Thoracic aorta (tissue), 2 donors: ENCODE data around the gene KNL1. TPM values are rescaled to one million over a fixed set of nuclear protein-coding genes. Genes with fewer than 3 reads are reported as not detected.

Experiments
- ATAC-seq: fragments of 150-250 bp; one replicate; pipeline ENCODE4 v1.8.0; 2017; ENCODE audit warnings: low read depth; ENCODE audit not compliant: insufficient number of reproducible peaks, low FRiP score
- DNase-seq: peaks from one replicate; pipeline ENCODE4 v3.0.0-alpha.2; 2020; ENCODE audit warnings: low spot score
- H3K27ac ChIP-seq, 2 donors: fragments of 200-600 bp; sonication (generic); 1 replicate in 1 of 2; 2 replicates in 1 of 2; pipeline ENCODE4 v1.5.1; 2016; ENCODE audit warnings: mild to moderate bottlenecking in 2 of 2, moderate library complexity in 2 of 2
- H3K27me3 ChIP-seq: fragments of 200-600 bp; sonication (generic); replicated peaks from 2 replicates; pipeline ENCODE4 v1.6.0; 2016; ENCODE audit warnings: mild to moderate bottlenecking; ENCODE audit not compliant: insufficient read depth
- H3K36me3 ChIP-seq: fragments of 200-600 bp; sonication (generic); one replicate; pipeline ENCODE4 v1.5.1; 2016
- H3K4me1 ChIP-seq, 2 donors: fragments of 200-600 bp; sonication (generic); 1 replicate in 1 of 2; 2 replicates in 1 of 2; pipeline versions ENCODE4 v1.5.1 to v1.6.0; 2016; ENCODE audit warnings: low read depth in 2 of 2, mild to moderate bottlenecking in 1 of 2; ENCODE audit not compliant: control insufficient read depth in 1 of 2
- H3K4me3 ChIP-seq: fragments of 200-600 bp; sonication (generic); 2 replicates; pipeline ENCODE4 v1.5.1; 2016; ENCODE audit warnings: mild to moderate bottlenecking
- H3K9me3 ChIP-seq: fragments of 200-600 bp; sonication (generic); 2 replicates; pipeline ENCODE4 v1.5.1; 2016
- total RNA-seq, 2 donors: library from RNA; depleted of rRNA; stranded (reverse); fragments of >200 nt; gene quantifications; one replicate each; pipeline versions ENCODE4 v1.1.0 to v1.2.3, GENCODE V29; 2016
- TF ChIP-seq, protein P1 (sequence below): fragments of 200-600 bp; sonication (generic); IDR thresholded peaks from one replicate; pipeline ENCODE4 v1.5.1; 2019; ENCODE audit warnings: antibody characterized with exemption

KNL1 gene, protein sequence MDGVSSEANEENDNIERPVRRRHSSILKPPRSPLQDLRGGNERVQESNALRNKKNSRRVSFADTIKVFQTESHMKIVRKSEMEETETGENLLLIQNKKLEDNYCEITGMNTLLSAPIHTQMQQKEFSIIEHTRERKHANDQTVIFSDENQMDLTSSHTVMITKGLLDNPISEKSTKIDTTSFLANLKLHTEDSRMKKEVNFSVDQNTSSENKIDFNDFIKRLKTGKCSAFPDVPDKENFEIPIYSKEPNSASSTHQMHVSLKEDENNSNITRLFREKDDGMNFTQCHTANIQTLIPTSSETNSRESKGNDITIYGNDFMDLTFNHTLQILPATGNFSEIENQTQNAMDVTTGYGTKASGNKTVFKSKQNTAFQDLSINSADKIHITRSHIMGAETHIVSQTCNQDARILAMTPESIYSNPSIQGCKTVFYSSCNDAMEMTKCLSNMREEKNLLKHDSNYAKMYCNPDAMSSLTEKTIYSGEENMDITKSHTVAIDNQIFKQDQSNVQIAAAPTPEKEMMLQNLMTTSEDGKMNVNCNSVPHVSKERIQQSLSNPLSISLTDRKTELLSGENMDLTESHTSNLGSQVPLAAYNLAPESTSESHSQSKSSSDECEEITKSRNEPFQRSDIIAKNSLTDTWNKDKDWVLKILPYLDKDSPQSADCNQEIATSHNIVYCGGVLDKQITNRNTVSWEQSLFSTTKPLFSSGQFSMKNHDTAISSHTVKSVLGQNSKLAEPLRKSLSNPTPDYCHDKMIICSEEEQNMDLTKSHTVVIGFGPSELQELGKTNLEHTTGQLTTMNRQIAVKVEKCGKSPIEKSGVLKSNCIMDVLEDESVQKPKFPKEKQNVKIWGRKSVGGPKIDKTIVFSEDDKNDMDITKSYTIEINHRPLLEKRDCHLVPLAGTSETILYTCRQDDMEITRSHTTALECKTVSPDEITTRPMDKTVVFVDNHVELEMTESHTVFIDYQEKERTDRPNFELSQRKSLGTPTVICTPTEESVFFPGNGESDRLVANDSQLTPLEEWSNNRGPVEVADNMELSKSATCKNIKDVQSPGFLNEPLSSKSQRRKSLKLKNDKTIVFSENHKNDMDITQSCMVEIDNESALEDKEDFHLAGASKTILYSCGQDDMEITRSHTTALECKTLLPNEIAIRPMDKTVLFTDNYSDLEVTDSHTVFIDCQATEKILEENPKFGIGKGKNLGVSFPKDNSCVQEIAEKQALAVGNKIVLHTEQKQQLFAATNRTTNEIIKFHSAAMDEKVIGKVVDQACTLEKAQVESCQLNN (N-terminal part only)
- 10 to 100 TPM in 1 of 2 donors, under 1 TPM in 1; 0.27 to 11.4 TPM for total RNA-seq

DNA sequence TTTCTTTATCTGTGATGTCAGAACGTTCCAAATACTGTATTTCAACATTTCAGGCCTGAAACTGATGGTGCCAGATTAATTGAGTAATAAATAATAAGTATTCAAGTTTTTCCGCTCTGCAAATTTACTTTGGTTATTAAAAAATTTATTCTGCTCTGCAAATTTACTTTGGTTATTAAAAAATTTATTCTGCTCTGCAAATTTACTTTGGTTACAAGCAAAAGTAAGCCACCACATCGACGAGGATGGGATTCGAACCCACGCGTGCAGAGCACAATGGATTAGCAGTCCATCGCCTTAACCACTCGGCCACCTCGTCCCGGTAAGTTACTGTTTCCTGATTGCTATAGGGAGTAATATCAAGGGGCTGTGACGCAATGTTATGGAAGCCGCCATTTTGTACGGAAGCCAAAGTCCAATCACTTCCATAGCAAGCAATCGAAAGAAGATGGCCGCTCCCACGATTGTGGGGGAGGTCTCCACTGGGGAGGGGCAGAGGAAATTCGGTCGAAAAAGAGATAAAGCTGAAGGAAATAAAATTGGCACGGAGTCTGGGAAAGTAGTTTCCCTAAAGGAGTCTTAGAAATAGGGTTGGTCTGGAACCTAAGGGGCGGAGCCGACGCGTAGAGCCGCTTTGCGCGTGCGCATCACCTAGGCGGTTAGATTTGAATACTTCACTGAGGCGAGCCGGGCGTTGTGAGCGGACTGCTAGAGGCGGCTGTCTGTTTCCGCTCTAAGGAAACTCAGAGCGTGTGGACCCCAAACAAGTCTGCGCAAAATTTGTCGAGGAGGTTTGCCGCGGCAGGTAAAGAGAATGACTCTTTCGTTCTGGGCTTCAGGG is at the start of gene KNL1:
Gene KNL1, plus strand, starts transcription at position 662 of the 841 bp plus-strand sequence. CDS start 8,683 bp downstream, outside the sequence.
- no peaks in the 10 kb centered on the region for H3K27me3 ChIP-seq
- H3K4me3 ChIP-seq, result peak within 1 kb of the TSS; percentile 75
- no peaks in the 10 kb centered on the region for H3K36me3 ChIP-seq
- no peaks in the 10 kb centered on the region for H3K9me3 ChIP-seq
- H3K27ac ChIP-seq, result peak within 1 kb of the TSS; percentile 80 to 92
- ATAC-seq, result peak; percentile 89
- H3K4me1 ChIP-seq, result peaks cover 3 to 18% of the 10 kb centered on the region in 2 donors
- TF ChIP-seq, protein P1, sequence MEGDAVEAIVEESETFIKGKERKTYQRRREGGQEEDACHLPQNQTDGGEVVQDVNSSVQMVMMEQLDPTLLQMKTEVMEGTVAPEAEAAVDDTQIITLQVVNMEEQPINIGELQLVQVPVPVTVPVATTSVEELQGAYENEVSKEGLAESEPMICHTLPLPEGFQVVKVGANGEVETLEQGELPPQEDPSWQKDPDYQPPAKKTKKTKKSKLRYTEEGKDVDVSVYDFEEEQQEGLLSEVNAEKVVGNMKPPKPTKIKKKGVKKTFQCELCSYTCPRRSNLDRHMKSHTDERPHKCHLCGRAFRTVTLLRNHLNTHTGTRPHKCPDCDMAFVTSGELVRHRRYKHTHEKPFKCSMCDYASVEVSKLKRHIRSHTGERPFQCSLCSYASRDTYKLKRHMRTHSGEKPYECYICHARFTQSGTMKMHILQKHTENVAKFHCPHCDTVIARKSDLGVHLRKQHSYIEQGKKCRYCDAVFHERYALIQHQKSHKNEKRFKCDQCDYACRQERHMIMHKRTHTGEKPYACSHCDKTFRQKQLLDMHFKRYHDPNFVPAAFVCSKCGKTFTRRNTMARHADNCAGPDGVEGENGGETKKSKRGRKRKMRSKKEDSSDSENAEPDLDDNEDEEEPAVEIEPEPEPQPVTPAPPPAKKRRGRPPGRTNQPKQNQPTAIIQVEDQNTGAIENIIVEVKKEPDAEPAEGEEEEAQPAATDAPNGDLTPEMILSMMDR, result no peak
- peak; percentile 71 for DNase-seq

DNA sequence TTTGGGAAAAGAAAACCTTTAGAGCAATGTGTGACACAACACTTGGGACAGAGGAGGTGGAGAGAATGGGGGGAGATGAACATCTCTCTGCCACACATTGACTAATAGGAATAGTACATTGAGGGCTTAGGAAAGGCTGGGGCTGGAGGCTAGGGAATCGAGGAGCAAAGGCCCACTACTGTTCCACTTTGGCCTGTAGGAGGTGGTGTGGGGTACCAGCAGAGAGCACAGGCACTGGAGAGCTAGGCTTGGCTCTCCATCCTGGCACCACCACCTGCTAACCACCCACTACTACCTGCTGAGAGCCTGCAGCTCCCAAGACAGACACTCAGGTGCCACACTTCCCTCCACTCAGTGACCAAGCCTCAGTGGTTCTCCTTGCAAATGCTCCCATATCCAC is 48.6 kb upstream of the KNL1 start:
- ATAC-seq (no peak), DNase-seq (no peak)
- no peaks in the 10 kb centered on the region for H3K27me3 ChIP-seq
- H3K27ac ChIP-seq, result no peak overlapping the region
- TF ChIP-seq, protein P1, result no peak
- H3K4me3 ChIP-seq, result no peak overlapping the region
- H3K36me3 ChIP-seq, result no peaks in the 10 kb centered on the region
- peaks cover 12% of the 10 kb centered on the region in 2 donors for H3K4me1 ChIP-seq
- H3K9me3 ChIP-seq, result no peaks in the 10 kb centered on the region

DNA sequence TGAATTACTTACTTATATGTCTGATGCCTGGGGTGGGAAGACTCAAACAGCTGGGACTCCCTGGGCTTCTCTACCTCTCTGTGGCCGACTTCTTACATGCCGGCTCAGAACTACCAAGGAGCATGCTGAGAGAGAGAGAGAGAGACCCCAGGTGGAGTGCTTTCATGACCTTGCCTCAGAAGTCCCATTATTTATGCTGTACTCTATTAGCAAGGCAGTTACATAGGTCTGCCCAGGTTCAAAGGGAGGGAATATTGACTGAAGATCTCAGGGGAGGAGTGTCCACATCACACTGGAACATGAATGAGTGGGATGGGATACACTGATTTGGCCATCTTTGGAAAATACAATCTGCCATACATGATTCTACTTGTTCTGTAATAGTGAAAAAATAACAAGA is 45.4 kb upstream of the KNL1 start:
- no peak overlapping the region for H3K27ac ChIP-seq
- H3K27me3 ChIP-seq, result no peaks in the 10 kb centered on the region
- H3K4me1 ChIP-seq, result peaks cover 14 to 16% of the 10 kb centered on the region in 2 donors
- no peak overlapping the region for H3K4me3 ChIP-seq
- TF ChIP-seq, protein P1, result no peak
- ATAC-seq (no peak), DNase-seq (no peak)
- H3K9me3 ChIP-seq, result no peaks in the 10 kb centered on the region
- H3K36me3 ChIP-seq, result peaks cover 7% of the 10 kb centered on the region

DNA sequence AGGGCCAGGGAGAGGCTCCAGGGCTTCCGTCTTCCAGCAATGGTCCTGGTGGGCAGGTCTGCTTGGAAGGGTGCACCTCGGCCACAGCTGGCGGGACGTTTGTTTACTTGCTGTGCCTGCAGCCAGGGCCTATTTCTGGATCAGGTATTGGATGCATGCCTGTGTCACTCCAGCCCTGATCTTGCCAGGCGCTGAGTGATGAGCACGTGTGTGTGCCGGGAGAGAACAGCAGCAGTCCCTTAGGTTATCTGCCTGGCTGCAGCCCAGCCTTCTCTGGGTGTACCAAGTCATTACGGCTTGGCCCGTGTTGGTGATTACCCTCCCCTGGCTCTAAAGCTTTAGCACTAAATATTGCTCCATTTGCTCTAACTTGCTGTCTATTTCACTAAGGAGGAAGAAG is 44.2 kb upstream of the KNL1 start:
- Histone ChIP-seq H3K27ac (no peak overlapping the region), H3K4me1 (peaks cover 14 to 16% of the 10 kb centered on the region in 2 donors), H3K9me3 (no peaks in the 10 kb centered on the region), H3K27me3 (no peaks in the 10 kb centered on the region), H3K4me3 (no peak overlapping the region), H3K36me3 (peaks cover 8% of the 10 kb centered on the region)
- TF ChIP-seq, protein P1, result no peak
- DNase-seq, result no peak
- ATAC-seq, result no peak
